22Rv1 (cell line): ENCODE results near the gene TSPAN10.

Experiments used
- CTCF ChIP-seq: fragments of 450-650 bp; IDR thresholded peaks from 2 replicates; pipeline ENCODE4 v1.5.1; 2017; ENCODE audit warnings: mild to moderate bottlenecking
- ZFX ChIP-seq: fragments of 450-650 bp; IDR thresholded peaks from 2 replicates; pipeline ENCODE4 v1.6.1; 2017; ENCODE audit warnings: antibody characterized with exemption, borderline replicate concordance

GRCh38 chr17:81687770-81688541 lies 51.0 kb downstream of the TSPAN10 start:
- TF ChIP-seq CTCF (no peak), ZFX (no peak)
